GM12878 (cell line): Measurements from ENCODE around the gene CREB5. TPM values are rescaled to one million over a fixed set of nuclear protein-coding genes. Genes with fewer than 3 reads are reported as not detected.

Source experiments
- ATF2 ChIP-seq: IDR thresholded peaks from 2 replicates; pipeline ENCODE4 v1.6.1; 2012; ENCODE audit warnings: low read length, inconsistent platforms
- CBFB ChIP-seq: IDR thresholded peaks from 2 replicates; pipeline ENCODE4 v1.6.1; 2016; ENCODE audit warnings: antibody characterized with exemption, low read depth
- CREM ChIP-seq: IDR thresholded peaks from 2 replicates; pipeline ENCODE4 v1.6.1; 2014; ENCODE audit warnings: antibody characterized with exemption, low read depth
- CTCF ChIP-seq, 3 experiments: IDR thresholded peaks in 2 of 3; conservative IDR thresholded peaks in 1 of 3; 2 replicates each; pipeline ENCODE4 v1.5.1; 2011; ENCODE audit warnings: low read depth in 3 of 3, low read length in 3 of 3, mild to moderate bottlenecking in 3 of 3, control low read depth in 2 of 3, moderate library complexity in 2 of 3, inconsistent platforms in 1 of 3, mixed read lengths in 1 of 3; ENCODE audit not compliant: control insufficient read depth in 2 of 3, insufficient read depth in 1 of 3; ENCODE audit errors: extremely low read depth in 1 of 3
- ESRRA ChIP-seq: IDR thresholded peaks from 2 replicates; pipeline ENCODE4 v1.6.1; 2012; ENCODE audit warnings: mild to moderate bottlenecking, low read length, improper control_type of control experiment
- IKZF2 ChIP-seq, 2 experiments: fragments of 450-650 bp; IDR thresholded peaks; 2 replicates each; pipeline ENCODE4 v1.6.1; 2017; ENCODE audit warnings: mild to moderate bottlenecking in 2 of 2, moderate library complexity in 2 of 2
- MYC ChIP-seq: IDR thresholded peaks from 2 replicates; pipeline ENCODE4 v1.6.1; 2011; ENCODE audit warnings: mild to moderate bottlenecking, low read length, moderate library complexity, inconsistent platforms; ENCODE audit not compliant: insufficient read depth, insufficient replicate concordance, insufficient read length, severe bottlenecking
- NR2F1 ChIP-seq: fragments of 450-650 bp; conservative IDR thresholded peaks from 2 replicates; pipeline ENCODE4 v1.6.1; 2017; ENCODE audit warnings: mild to moderate bottlenecking
- POU2F2 ChIP-seq: IDR thresholded peaks from 3 replicates; pipeline ENCODE4 v1.6.1; 2011; ENCODE audit warnings: low read depth, mild to moderate bottlenecking, low read length, borderline replicate concordance
- TBL1XR1 ChIP-seq: IDR thresholded peaks from 2 replicates; pipeline ENCODE4 v1.6.1; 2012; ENCODE audit warnings: low read depth, low read length, improper control_type of control experiment
- WRNIP1 ChIP-seq: IDR thresholded peaks from 2 replicates; pipeline ENCODE4 v1.6.1; 2011; ENCODE audit warnings: low read depth, low read length, improper control_type of control experiment, borderline replicate concordance
- ZBTB40 ChIP-seq: fragments of 450-650 bp; IDR thresholded peaks from 2 replicates; pipeline ENCODE4 v1.6.1; 2016; ENCODE audit warnings: mild to moderate bottlenecking, moderate library complexity, borderline replicate concordance
- ZNF592 ChIP-seq: fragments of 450-650 bp; IDR thresholded peaks from 2 replicates; pipeline ENCODE4 v1.6.1; 2017; ENCODE audit warnings: mild to moderate bottlenecking, moderate library complexity
- polyA plus RNA-seq, 11 experiments: library from polyadenylated mRNA; depleted of rRNA in 4 of 11; unstranded in 6 of 11; stranded (reverse) in 5 of 11; fragments of >200 nt; fragmentation: Nextera tagmentation in 4 of 11; fragmentation: Illumina TruSeq in 1 of 11; extraction: Ambion mirVana in 4 of 11; extraction: Trizol in 1 of 11; gene quantifications; 1 replicate in 1 of 11; 2 replicates in 10 of 11; pipeline versions ENCODE4 v1.2.1 to v1.2.3, GENCODE V29; 2011 to 2016; ENCODE audit warnings: inconsistent platforms in 2 of 11, missing spikeins in 2 of 11, low read depth in 1 of 11
- total RNA-seq, 4 experiments: library from RNA; depleted of rRNA in 3 of 4; stranded (reverse); fragments of >200 nt in 3 of 4; fragmentation: Illumina TruSeq in 1 of 4; extraction: Trizol in 1 of 4; gene quantifications; 2 replicates each; pipeline versions ENCODE4 v1.2.1 to v1.2.3, GENCODE V29; 2013 to 2021
- TF ChIP-seq, protein P1 (sequence below): fragments of 450-650 bp; IDR thresholded peaks from 2 replicates; pipeline ENCODE4 v1.6.1; 2017; ENCODE audit warnings: mild to moderate bottlenecking, moderate library complexity

Gene CREB5
- total and polyA plus RNA-seq, 10 of the 15 experiments (the other 5 are each of a cell fraction or from before 2014, with no cell fraction given) = 12.9 to 74.1 (median 53.0) TPM

- TF ChIP-seq ZBTB40 (no peak), ESRRA (no peak), MYC (no peak), ZNF592 (no peak), IKZF2 (IDR thresholded peaks at IDR 0.05) (peak; percentile 60 to 61; a peak in 2 of 4 replicates), ATF2 (peak; percentile 27; the same call in 1 of the 2 replicates), WRNIP1 (no peak), NR2F1 (no peak), CBFB (no peak; the same call in 1 of the 2 replicates), POU2F2 (0 out of 3 replicates have a peak, but pooled peaks have one; percentile 30), CREM (0 out of 2 replicates have a peak, but pooled peaks have one; percentile 33), TBL1XR1 (peak; percentile 37; the same call in 1 of the 2 replicates), CTCF (IDR thresholded peaks at IDR 0.05 in 2 of 3, conservative IDR thresholded peaks at IDR 0.05 in 1 of 3; ENCODE audit: control insufficient read depth in 2 of 3, extremely low read depth in 1 of 3, insufficient read depth in 1 of 3, low read depth in 3 of 3, low read length in 3 of 3) (no peak)
- TF ChIP-seq, protein P1, sequence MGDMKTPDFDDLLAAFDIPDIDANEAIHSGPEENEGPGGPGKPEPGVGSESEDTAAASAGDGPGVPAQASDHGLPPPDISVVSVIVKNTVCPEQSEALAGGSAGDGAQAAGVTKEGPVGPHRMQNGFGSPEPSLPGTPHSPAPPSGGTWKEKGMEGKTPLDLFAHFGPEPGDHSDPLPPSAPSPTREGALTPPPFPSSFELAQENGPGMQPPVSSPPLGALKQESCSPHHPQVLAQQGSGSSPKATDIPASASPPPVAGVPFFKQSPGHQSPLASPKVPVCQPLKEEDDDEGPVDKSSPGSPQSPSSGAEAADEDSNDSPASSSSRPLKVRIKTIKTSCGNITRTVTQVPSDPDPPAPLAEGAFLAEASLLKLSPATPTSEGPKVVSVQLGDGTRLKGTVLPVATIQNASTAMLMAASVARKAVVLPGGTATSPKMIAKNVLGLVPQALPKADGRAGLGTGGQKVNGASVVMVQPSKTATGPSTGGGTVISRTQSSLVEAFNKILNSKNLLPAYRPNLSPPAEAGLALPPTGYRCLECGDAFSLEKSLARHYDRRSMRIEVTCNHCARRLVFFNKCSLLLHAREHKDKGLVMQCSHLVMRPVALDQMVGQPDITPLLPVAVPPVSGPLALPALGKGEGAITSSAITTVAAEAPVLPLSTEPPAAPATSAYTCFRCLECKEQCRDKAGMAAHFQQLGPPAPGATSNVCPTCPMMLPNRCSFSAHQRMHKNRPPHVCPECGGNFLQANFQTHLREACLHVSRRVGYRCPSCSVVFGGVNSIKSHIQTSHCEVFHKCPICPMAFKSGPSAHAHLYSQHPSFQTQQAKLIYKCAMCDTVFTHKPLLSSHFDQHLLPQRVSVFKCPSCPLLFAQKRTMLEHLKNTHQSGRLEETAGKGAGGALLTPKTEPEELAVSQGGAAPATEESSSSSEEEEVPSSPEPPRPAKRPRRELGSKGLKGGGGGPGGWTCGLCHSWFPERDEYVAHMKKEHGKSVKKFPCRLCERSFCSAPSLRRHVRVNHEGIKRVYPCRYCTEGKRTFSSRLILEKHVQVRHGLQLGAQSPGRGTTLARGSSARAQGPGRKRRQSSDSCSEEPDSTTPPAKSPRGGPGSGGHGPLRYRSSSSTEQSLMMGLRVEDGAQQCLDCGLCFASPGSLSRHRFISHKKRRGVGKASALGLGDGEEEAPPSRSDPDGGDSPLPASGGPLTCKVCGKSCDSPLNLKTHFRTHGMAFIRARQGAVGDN = no peak
Measured at GRCh38 chr7:28705350-28705749, 293.0 kb downstream of the CREB5 start (continued).
